Measurements from ENCODE around the gene KAT7. TPM values are rescaled to one million over a fixed set of nuclear protein-coding genes. Genes with fewer than 3 reads are reported as not detected.

Gene KAT7
- total and polyA plus RNA-seq, 2 experiments from 2014 or later, result 31.0 to 187 TPM

GRCh38 chr17:49795372-49795771, 6.9 kb downstream of the KAT7 start:
- Histone ChIP-seq H3K4me3 (no peak overlapping the region), H3K79me2 (replicated peaks; ENCODE audit: insufficient read depth) (peaks cover 84% of the 10 kb centered on the region), H4K20me1 (replicated peaks; ENCODE audit: insufficient read depth) (peaks cover 36% of the 10 kb centered on the region), H3K9me2 (ENCODE audit: insufficient read depth) (no peaks in the 10 kb centered on the region), H3K4me2 (no peak overlapping the region), H3F3A (replicated peaks; ENCODE audit: low read depth) (no peaks in the 10 kb centered on the region), H3K4me1 (ENCODE audit: insufficient read depth) (no peaks in the 10 kb centered on the region; the same call in 1 of the 2 replicates), H2AFZ (no peak overlapping the region), H3K27ac (ENCODE audit: low read depth) (no peak overlapping the region), H3K36me3 (ENCODE audit: insufficient read depth) (peaks cover 57% of the 10 kb centered on the region), H3K27me3 (ENCODE audit: insufficient read depth) (no peaks in the 10 kb centered on the region)
- TF ChIP-seq CTCF (conservative IDR thresholded peaks at IDR 0.05; ENCODE audit: low read depth in 2 of 2), result no peak
- TF ChIP-seq STAT1 (IDR thresholded peaks at IDR 0.05; ENCODE audit: unreplicated experiment), result no peak
- no peak for TF ChIP-seq REST (IDR thresholded peaks at IDR 0.05; ENCODE audit: unreplicated experiment)
- no peak for TF ChIP-seq EZH2 (IDR thresholded peaks at IDR 0.05; ENCODE audit: low read depth, unreplicated experiment)
- no peak for TF ChIP-seq POLR2AphosphoS5 (IDR thresholded peaks at IDR 0.05; ENCODE audit: low read depth)
- no peak for TF ChIP-seq ETS1 (IDR thresholded peaks at IDR 0.05)
- TF ChIP-seq ZNF114 (CRISPR knock-in tag; IDR thresholded peaks at IDR 0.05), result no peak
- TF ChIP-seq ZNF462 (CRISPR knock-in tag; IDR thresholded peaks at IDR 0.05), result no peak
- TF ChIP-seq NANOG (IDR thresholded peaks at IDR 0.05; ENCODE audit: borderline replicate concordance), result no peak
- no peak for TF ChIP-seq ZNF331 (CRISPR knock-in tag; IDR thresholded peaks at IDR 0.05; ENCODE audit: low read depth)
- no peak for TF ChIP-seq JUNB (IDR thresholded peaks at IDR 0.05; ENCODE audit: unreplicated experiment)
- TF ChIP-seq CREB1 (CRISPR knock-in tag; IDR thresholded peaks at IDR 0.05; ENCODE audit: low read depth), result no peak
- TF ChIP-seq EZH2phosphoT487 (IDR thresholded peaks at IDR 0.05; ENCODE audit: unreplicated experiment), result no peak
- H3K4me3 Mint-ChIP-seq, result no peak overlapping the region
- ATAC-seq (no peak), DNase-seq (ENCODE audit: low spot score) (no peak)
- no peaks in the 10 kb centered on the region for H3K9me3 Mint-ChIP-seq
- H3K36me3 Mint-ChIP-seq (ENCODE audit: low read depth), result peaks cover 72% of the 10 kb centered on the region
- no peak overlapping the region for H3K27ac Mint-ChIP-seq
- no peaks in the 10 kb centered on the region; the same call in 2 of the 3 replicates for H3K4me1 Mint-ChIP-seq
- no peaks in the 10 kb centered on the region for H3K27me3 Mint-ChIP-seq (ENCODE audit: insufficient read depth, low read depth, poor library complexity)
